Naive B cell (primary cell): ENCODE measurements around the gene NIP7. TPM values are rescaled to one million over a fixed set of nuclear protein-coding genes. Genes with fewer than 3 reads are reported as not detected.
A peak's percentile ranks its signal among the peaks of the same experiment; 100 is the strongest.

ENCODE experiments used
- ATAC-seq, 2 donors: fragments of 150-1000 bp; cut with Tn5 transposase; 2 replicates each; pipeline ENCODE4 v1.10.0; 2021; ENCODE audit warnings: low read depth in 2 of 2, mild to moderate bottlenecking in 2 of 2, moderate library complexity in 2 of 2
- DNase-seq: peaks from one replicate; pipeline ENCODE4 v3.0.0; 2022
- H3K27ac Mint-ChIP-seq, 6 donors: one replicate each; pipeline ENCODE4 v1.8.0; 2020 to 2022; ENCODE audit warnings: mild to moderate bottlenecking in 6 of 6, mixed read lengths in 6 of 6, moderate library complexity in 5 of 6, inconsistent platforms in 2 of 6
- H3K27me3 Mint-ChIP-seq, 3 donors: one replicate each; pipeline ENCODE4 v1.8.0; 2021 to 2022; ENCODE audit warnings: mixed read lengths in 3 of 3, mild to moderate bottlenecking in 1 of 3
- H3K36me3 Mint-ChIP-seq, 2 donors: one replicate each; pipeline ENCODE4 v1.8.0; 2020 to 2022; ENCODE audit warnings: mixed read lengths in 2 of 2, inconsistent platforms in 1 of 2, mild to moderate bottlenecking in 1 of 2
- H3K4me1 Mint-ChIP-seq, 3 donors: one replicate each; pipeline ENCODE4 v1.8.0; 2020 to 2022; ENCODE audit warnings: mixed read lengths in 3 of 3, inconsistent platforms in 1 of 3, mild to moderate bottlenecking in 1 of 3, moderate library complexity in 1 of 3
- H3K4me3 Mint-ChIP-seq, 8 donors: one replicate each; pipeline ENCODE4 v1.8.0; 2020 to 2022; ENCODE audit warnings: mild to moderate bottlenecking in 8 of 8, mixed read lengths in 8 of 8, moderate library complexity in 8 of 8, inconsistent platforms in 2 of 8
- H3K9me3 Mint-ChIP-seq, 7 donors: one replicate each; pipeline ENCODE4 v1.8.0; 2020 to 2022; ENCODE audit warnings: mixed read lengths in 7 of 7, mild to moderate bottlenecking in 5 of 7, inconsistent platforms in 2 of 7, moderate library complexity in 1 of 7
- polyA plus RNA-seq, 6 donors: library from polyadenylated mRNA; unstranded; fragments of 300-500 nt; fragmentation: Illumina TruSeq; gene quantifications; one replicate each; pipeline ENCODE4 v1.2.3, GENCODE V29; 2021; ENCODE audit warnings: low read depth in 6 of 6

NIP7 gene
- polyA plus RNA-seq, 6 donors from 2014 or later: 21.0 to 30.4 (median 23.7) TPM

- peaks cover 22 to 51% of the 10 kb centered on the region in 2 donors for H3K36me3 Mint-ChIP-seq
- H3K4me1 Mint-ChIP-seq: peaks cover 21 to 37% (median 28%) of the 10 kb centered on the region in 3 donors
- H3K27ac Mint-ChIP-seq: peak overlapping the region in 1 of 6 donors; percentile 86
Observed at GRCh38 chr16:69365901-69366300, 26.3 kb downstream of the NIP7 start.

GRCh38 chr16:69366431-69366830 lies 26.9 kb downstream of the NIP7 start:
- peaks cover 24 to 41% (median 29%) of the 10 kb centered on the region in 3 donors for H3K4me1 Mint-ChIP-seq
- H3K27me3 Mint-ChIP-seq: no peaks in the 10 kb centered on the region
- H3K36me3 Mint-ChIP-seq: peaks cover 23 to 48% of the 10 kb centered on the region in 2 donors
- peaks cover 0 to 2% (median 0%) of the 10 kb centered on the region in 7 donors for H3K9me3 Mint-ChIP-seq
- ATAC-seq (no peak), DNase-seq (no peak)
- H3K4me3 Mint-ChIP-seq: peak overlapping the region in 1 of 8 donors; percentile 29
- H3K27ac Mint-ChIP-seq: no peak overlapping the region

More at GRCh38 chr16:69365901-69366300, 26.3 kb downstream of the NIP7 start:
- ATAC-seq (no peak), DNase-seq (no peak)
- Mint-ChIP-seq H3K9me3 (peaks cover 0 to 2% (median 0%) of the 10 kb centered on the region in 7 donors), H3K4me3 (no peak overlapping the region), H3K27me3 (no peaks in the 10 kb centered on the region)

GRCh38 chr16:69367980-69368379 lies 28.4 kb downstream of the NIP7 start:
- peaks cover 23 to 38% of the 10 kb centered on the region in 2 donors for H3K36me3 Mint-ChIP-seq
- DNase-seq (no peak), ATAC-seq (no peak)
- peak overlapping the region in 4 of 6 donors; percentile 27 to 41 (median 32) for H3K27ac Mint-ChIP-seq
- H3K4me1 Mint-ChIP-seq: peaks cover 28 to 42% (median 38%) of the 10 kb centered on the region in 3 donors
- H3K27me3 Mint-ChIP-seq: no peaks in the 10 kb centered on the region
- peak overlapping the region in 1 of 8 donors; percentile 25 for H3K4me3 Mint-ChIP-seq
- peaks cover 0 to 2% (median 0%) of the 10 kb centered on the region in 7 donors for H3K9me3 Mint-ChIP-seq

- H3K27ac Mint-ChIP-seq: peak overlapping the region in 2 of 6 donors; percentile 10 to 87
- H3K36me3 Mint-ChIP-seq: peaks cover 23 to 38% of the 10 kb centered on the region in 2 donors
- no peak for DNase-seq
Observed at GRCh38 chr16:69368866-69369265, 29.3 kb downstream of the NIP7 start.

GRCh38 chr16:69371564-69371963 lies 32.0 kb downstream of the NIP7 start:
- ATAC-seq: peak; percentile 94 to 96
- H3K36me3 Mint-ChIP-seq: peaks cover 17 to 24% of the 10 kb centered on the region in 2 donors
- H3K4me1 Mint-ChIP-seq: peaks cover 24 to 46% (median 34%) of the 10 kb centered on the region in 3 donors
- peak; percentile 31 for DNase-seq
- H3K9me3 Mint-ChIP-seq: peaks cover 0 to 2% (median 0%) of the 10 kb centered on the region in 7 donors
- no peaks in the 10 kb centered on the region for H3K27me3 Mint-ChIP-seq
- H3K27ac Mint-ChIP-seq: peak overlapping the region; percentile 7 to 92 (median 88)
- peak overlapping the region in 6 of 8 donors; percentile 59 to 90 (median 67) for H3K4me3 Mint-ChIP-seq

More at GRCh38 chr16:69368866-69369265, 29.3 kb downstream of the NIP7 start:
- H3K4me3 Mint-ChIP-seq: no peak overlapping the region
- peaks cover 0 to 2% (median 0%) of the 10 kb centered on the region in 7 donors for H3K9me3 Mint-ChIP-seq
- no peaks in the 10 kb centered on the region for H3K27me3 Mint-ChIP-seq
- ATAC-seq: no peak
- H3K4me1 Mint-ChIP-seq: peaks cover 29 to 46% (median 36%) of the 10 kb centered on the region in 3 donors

- Mint-ChIP-seq H3K4me3 (no peak overlapping the region), H3K27ac (peak overlapping the region in 3 of 6 donors; percentile 78 to 95 (median 87)), H3K27me3 (no peaks in the 10 kb centered on the region), H3K36me3 (peaks cover 13 to 26% of the 10 kb centered on the region in 2 donors), H3K4me1 (peaks cover 30 to 46% (median 34%) of the 10 kb centered on the region in 3 donors), H3K9me3 (peaks cover 0 to 2% (median 0%) of the 10 kb centered on the region in 7 donors)
- no peak for DNase-seq
- ATAC-seq: no peak
Observed at GRCh38 chr16:69373019-69373418, 33.4 kb downstream of the NIP7 start.

GRCh38 chr16:69376393-69377059 lies 37.0 kb downstream of the NIP7 start:
- DNase-seq (no peak), ATAC-seq (no peak)
- no peak overlapping the region for H3K4me3 Mint-ChIP-seq
- H3K9me3 Mint-ChIP-seq: no peaks in the 10 kb centered on the region
- no peaks in the 10 kb centered on the region for H3K27me3 Mint-ChIP-seq
- peaks cover 7 to 13% of the 10 kb centered on the region in 2 donors for H3K36me3 Mint-ChIP-seq
- peak overlapping the region in 2 of 6 donors; percentile 36 to 81 for H3K27ac Mint-ChIP-seq
- peaks cover 15 to 31% (median 17%) of the 10 kb centered on the region in 3 donors for H3K4me1 Mint-ChIP-seq

GRCh38 chr16:69378036-69378435 lies 38.5 kb downstream of the NIP7 start:
- ATAC-seq (no peak), DNase-seq (no peak)
- H3K36me3 Mint-ChIP-seq: peaks cover 14 to 20% of the 10 kb centered on the region in 2 donors
- no peak overlapping the region for H3K4me3 Mint-ChIP-seq
- peak overlapping the region in 4 of 6 donors; percentile 27 to 73 (median 46) for H3K27ac Mint-ChIP-seq
- no peaks in the 10 kb centered on the region for H3K27me3 Mint-ChIP-seq
- no peaks in the 10 kb centered on the region for H3K9me3 Mint-ChIP-seq
- H3K4me1 Mint-ChIP-seq: peaks cover 11 to 29% (median 19%) of the 10 kb centered on the region in 3 donors

GRCh38 chr16:69378760-69379159 lies 39.2 kb downstream of the NIP7 start:
- peaks cover 11 to 28% (median 24%) of the 10 kb centered on the region in 3 donors for H3K4me1 Mint-ChIP-seq
- peak overlapping the region in 4 of 6 donors; percentile 22 to 65 (median 42) for H3K27ac Mint-ChIP-seq
- no peak overlapping the region for H3K4me3 Mint-ChIP-seq
- peaks cover 14 to 20% of the 10 kb centered on the region in 2 donors for H3K36me3 Mint-ChIP-seq
- no peaks in the 10 kb centered on the region for H3K27me3 Mint-ChIP-seq
- DNase-seq (no peak), ATAC-seq (no peak)
- no peaks in the 10 kb centered on the region for H3K9me3 Mint-ChIP-seq

GRCh38 chr16:69381231-69381630 lies 41.7 kb downstream of the NIP7 start:
- peak overlapping the region in 4 of 8 donors; percentile 38 to 45 (median 41) for H3K4me3 Mint-ChIP-seq
- H3K27ac Mint-ChIP-seq: peak overlapping the region in 5 of 6 donors; percentile 59 to 85 (median 78)
- no peaks in the 10 kb centered on the region for H3K27me3 Mint-ChIP-seq
- H3K4me1 Mint-ChIP-seq: peaks cover 27 to 43% (median 42%) of the 10 kb centered on the region in 3 donors
- ATAC-seq: no peak
- H3K36me3 Mint-ChIP-seq: peaks cover 14 to 20% of the 10 kb centered on the region in 2 donors
- no peaks in the 10 kb centered on the region for H3K9me3 Mint-ChIP-seq
- peak; percentile 14 for DNase-seq

- H3K27ac Mint-ChIP-seq: peak overlapping the region in 3 of 6 donors; percentile 63 to 95 (median 92)
- H3K27me3 Mint-ChIP-seq: no peaks in the 10 kb centered on the region
- peak overlapping the region in 2 of 8 donors; percentile 20 to 34 for H3K4me3 Mint-ChIP-seq
- ATAC-seq (no peak), DNase-seq (no peak)
- H3K9me3 Mint-ChIP-seq: no peaks in the 10 kb centered on the region
- peaks cover 14 to 20% of the 10 kb centered on the region in 2 donors for H3K36me3 Mint-ChIP-seq
- H3K4me1 Mint-ChIP-seq: peaks cover 27 to 44% (median 43%) of the 10 kb centered on the region in 3 donors
Observed at GRCh38 chr16:69382421-69382820, 42.8 kb downstream of the NIP7 start.

- peak overlapping the region; percentile 83 to 96 (median 92) for H3K4me3 Mint-ChIP-seq
- DNase-seq (no peak), ATAC-seq (no peak)
- H3K9me3 Mint-ChIP-seq: no peaks in the 10 kb centered on the region
- H3K27ac Mint-ChIP-seq: peak overlapping the region; percentile 84 to 97 (median 94)
- H3K36me3 Mint-ChIP-seq: peaks cover 7 to 8% of the 10 kb centered on the region in 2 donors
- peaks cover 20 to 44% (median 38%) of the 10 kb centered on the region in 3 donors for H3K4me1 Mint-ChIP-seq
- H3K27me3 Mint-ChIP-seq: no peaks in the 10 kb centered on the region
Observed at GRCh38 chr16:69384974-69385373, 45.4 kb downstream of the NIP7 start.

GRCh38 chr16:69386596-69386995 lies 47.0 kb downstream of the NIP7 start:
- H3K9me3 Mint-ChIP-seq: no peaks in the 10 kb centered on the region
- no peaks in the 10 kb centered on the region for H3K27me3 Mint-ChIP-seq

More at GRCh38 chr16:69386596-69386995, 47.0 kb downstream of the NIP7 start:
- H3K27ac Mint-ChIP-seq: peak overlapping the region in 1 of 6 donors; percentile 95
- DNase-seq: no peak
- peaks cover 20 to 34% (median 33%) of the 10 kb centered on the region in 3 donors for H3K4me1 Mint-ChIP-seq
- no peak for ATAC-seq
- H3K4me3 Mint-ChIP-seq: peak overlapping the region in 7 of 8 donors; percentile 89 to 96 (median 94)
- H3K36me3 Mint-ChIP-seq: peaks cover 7 to 8% of the 10 kb centered on the region in 2 donors
